ENCODE measurements around the gene MDM2. TPM values are rescaled to one million over a fixed set of nuclear protein-coding genes. Genes with fewer than 3 reads are reported as not detected.

MDM2 gene
- polyA plus RNA-seq (2011; rRNA removed) (96.4 and 108 TPM in 2 replicates), polyA plus RNA-seq (2017; fragmentation: RNase III; extraction: RNeasy Plus Mini Kit Qiagen cat#74134 plus additional on column Dnase treatment) (40.3 to 48.6 TPM (median 48.2 TPM) in 3 replicates), polyA minus RNA-seq (2011; rRNA and poly(A)+ RNA removed) (117 and 151 TPM in 2 replicates)
- 7.8 and 10.3 TPM in 2 replicates for polyA plus RNA-seq (2012; cell fraction: cytosol; rRNA removed)
- 6.8 and 15.5 TPM in 2 replicates for polyA plus RNA-seq (2012; cell fraction: nucleus; rRNA removed)

DNA sequence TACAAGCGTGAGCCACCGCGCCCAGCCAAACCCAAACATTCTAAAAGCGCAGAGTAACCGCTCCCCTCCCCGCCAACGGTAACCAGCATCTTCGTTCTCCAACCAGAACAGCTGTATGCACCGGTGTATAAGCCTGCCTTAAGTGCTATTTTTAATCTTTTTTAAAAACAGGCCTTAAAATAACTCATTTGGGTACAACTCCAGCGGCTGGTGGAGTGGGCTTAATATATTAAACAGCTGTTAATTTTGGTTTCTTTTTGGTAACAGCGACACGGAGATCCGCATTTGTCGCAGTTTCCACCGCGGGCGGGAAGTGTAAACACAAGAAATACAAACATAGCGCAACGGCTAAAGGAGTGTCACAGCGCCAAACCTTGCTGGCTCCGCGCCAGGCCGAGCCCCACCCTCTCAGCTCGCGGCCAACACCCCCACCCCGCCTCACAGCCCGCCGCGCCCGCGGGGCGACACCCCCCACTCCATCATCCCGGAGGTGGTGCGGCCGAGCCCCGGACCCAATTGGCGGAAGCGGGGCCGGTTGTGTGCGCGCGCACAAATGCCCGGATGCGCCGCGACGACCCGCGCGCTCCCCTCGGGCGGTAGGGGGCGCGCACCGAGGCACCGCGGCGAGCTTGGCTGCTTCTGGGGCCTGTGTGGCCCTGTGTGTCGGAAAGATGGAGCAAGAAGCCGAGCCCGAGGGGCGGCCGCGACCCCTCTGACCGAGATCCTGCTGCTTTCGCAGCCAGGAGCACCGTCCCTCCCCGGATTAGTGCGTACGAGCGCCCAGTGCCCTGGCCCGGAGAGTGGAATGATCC is at the start of gene MDM2:
Gene MDM2 (plus strand): TSS at position 602 of the 812 bp plus-strand sequence. CDS start 301 bp downstream, outside the sequence.
- Histone ChIP-seq H3K4me2 (peak within 1 kb of the TSS; percentile 76), H3K9me3 (no peaks in the 10 kb centered on the region), H3K4me1 (peaks cover 28% of the 10 kb centered on the region), H3K4me3 (peak within 1 kb of the TSS; percentile 88), H3K27ac (peak within 1 kb of the TSS; percentile 97)
- ChIA-PET POLR2A (interaction anchor here (0.9 to 2.7 kb wide), 10 partner anchors 10 to 476 kb away, joined by 3 to 45 read pairs (median 4); partner anchors contain the start of genes NUP107 and SLC35E3), CTCF (interaction anchor here (0.6 to 2.9 kb wide), 15 partner anchors 9 to 350 kb away, joined by 3 to 19 read pairs (median 5); partner anchors contain the start of gene SLC35E3)
- WGBS (ENCODE audit: missing lambda C conversion rate) = under 1% methylated on average over 33 of the region's 72 CpGs
- FAIRE-seq = no peak
- DNase-seq (ENCODE audit: low read depth in 1 of 2, low spot score in 1 of 2) = peak; percentile 96 to 97
- ATAC-seq = peak; percentile 87 to 91
- TF ChIP-seq NPAS2 (CRISPR knock-in tag; IDR thresholded peaks at IDR 0.05; ENCODE audit: borderline replicate concordance) (no peak), FOSB (CRISPR knock-in tag; IDR thresholded peaks at IDR 0.05) (peak; percentile 53; the same call in 1 of the 2 replicates), HOXA7 (CRISPR knock-in tag; IDR thresholded peaks at IDR 0.05) (no peak), RNF2 (IDR thresholded peaks at IDR 0.05; ENCODE audit: borderline replicate concordance, low read depth) (no peak), NFE2L2 (conservative IDR thresholded peaks at IDR 0.05; ENCODE audit: low read length) (no peak), PHF8 (IDR thresholded peaks at IDR 0.05; ENCODE audit: borderline replicate concordance, low read depth) (peak; percentile 77), ZNF302 (CRISPR knock-in tag; IDR thresholded peaks at IDR 0.05) (no peak), ZFP36 (IDR thresholded peaks at IDR 0.05; ENCODE audit: borderline replicate concordance, partially characterized antibody) (no peak), POLR2A (IDR thresholded peaks at IDR 0.05; ENCODE audit: low read length) (peak; percentile 66), EHMT2 (IDR thresholded peaks at IDR 0.05; ENCODE audit: low read depth) (no peak), KDM5A (IDR thresholded peaks at IDR 0.05) (no peak), RFX5 (IDR thresholded peaks at IDR 0.05) (0 out of 2 replicates have a peak, but pooled peaks have one; percentile 25), TP53 (CRISPR knock-in tag; IDR thresholded peaks at IDR 0.05) (0 out of 2 replicates have a peak, but pooled peaks have one; percentile 49), ZC3H11A (IDR thresholded peaks at IDR 0.05) (no peak), EHF (CRISPR knock-in tag; IDR thresholded peaks at IDR 0.05) (0 out of 2 replicates have a peak, but pooled peaks have one; percentile 45), FOXS1 (CRISPR knock-in tag; IDR thresholded peaks at IDR 0.05) (0 out of 2 replicates have a peak, but pooled peaks have one; percentile 35), GATA3 (IDR thresholded peaks at IDR 0.05; ENCODE audit: borderline replicate concordance) (peak; percentile 56), HEYL (CRISPR knock-in tag; IDR thresholded peaks at IDR 0.05) (no peak), MAZ (IDR thresholded peaks at IDR 0.05; ENCODE audit: borderline replicate concordance, low read depth, low read length) (peak; percentile 87), CBX2 (IDR thresholded peaks at IDR 0.05; ENCODE audit: borderline replicate concordance, low read depth) (no peak), HOXB5 (CRISPR knock-in tag; IDR thresholded peaks at IDR 0.05) (no peak; the same call in 1 of the 2 replicates), JUN (IDR thresholded peaks at IDR 0.05) (peak; percentile 9 to 62; a peak in 2 of 5 replicates)
- TF ChIP-seq, protein P1, sequence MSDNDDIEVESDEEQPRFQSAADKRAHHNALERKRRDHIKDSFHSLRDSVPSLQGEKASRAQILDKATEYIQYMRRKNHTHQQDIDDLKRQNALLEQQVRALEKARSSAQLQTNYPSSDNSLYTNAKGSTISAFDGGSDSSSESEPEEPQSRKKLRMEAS (IDR thresholded peaks at IDR 0.05) = peak; percentile 48
- TF ChIP-seq, protein P2, sequence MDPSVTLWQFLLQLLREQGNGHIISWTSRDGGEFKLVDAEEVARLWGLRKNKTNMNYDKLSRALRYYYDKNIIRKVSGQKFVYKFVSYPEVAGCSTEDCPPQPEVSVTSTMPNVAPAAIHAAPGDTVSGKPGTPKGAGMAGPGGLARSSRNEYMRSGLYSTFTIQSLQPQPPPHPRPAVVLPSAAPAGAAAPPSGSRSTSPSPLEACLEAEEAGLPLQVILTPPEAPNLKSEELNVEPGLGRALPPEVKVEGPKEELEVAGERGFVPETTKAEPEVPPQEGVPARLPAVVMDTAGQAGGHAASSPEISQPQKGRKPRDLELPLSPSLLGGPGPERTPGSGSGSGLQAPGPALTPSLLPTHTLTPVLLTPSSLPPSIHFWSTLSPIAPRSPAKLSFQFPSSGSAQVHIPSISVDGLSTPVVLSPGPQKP (IDR thresholded peaks at IDR 0.05; ENCODE audit: low read depth, low read length) = no peak
- TF ChIP-seq, protein P3, sequence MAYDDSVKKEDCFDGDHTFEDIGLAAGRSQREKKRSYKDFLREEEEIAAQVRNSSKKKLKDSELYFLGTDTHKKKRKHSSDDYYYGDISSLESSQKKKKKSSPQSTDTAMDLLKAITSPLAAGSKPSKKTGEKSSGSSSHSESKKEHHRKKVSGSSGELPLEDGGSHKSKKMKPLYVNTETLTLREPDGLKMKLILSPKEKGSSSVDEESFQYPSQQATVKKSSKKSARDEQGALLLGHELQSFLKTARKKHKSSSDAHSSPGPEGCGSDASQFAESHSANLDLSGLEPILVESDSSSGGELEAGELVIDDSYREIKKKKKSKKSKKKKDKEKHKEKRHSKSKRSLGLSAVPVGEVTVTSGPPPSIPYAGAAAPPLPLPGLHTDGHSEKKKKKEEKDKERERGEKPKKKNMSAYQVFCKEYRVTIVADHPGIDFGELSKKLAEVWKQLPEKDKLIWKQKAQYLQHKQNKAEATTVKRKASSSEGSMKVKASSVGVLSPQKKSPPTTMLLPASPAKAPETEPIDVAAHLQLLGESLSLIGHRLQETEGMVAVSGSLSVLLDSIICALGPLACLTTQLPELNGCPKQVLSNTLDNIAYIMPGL (CRISPR knock-in tag; IDR thresholded peaks at IDR 0.05; ENCODE audit: borderline replicate concordance) = peak; percentile 95
- TF ChIP-seq, protein P4, sequence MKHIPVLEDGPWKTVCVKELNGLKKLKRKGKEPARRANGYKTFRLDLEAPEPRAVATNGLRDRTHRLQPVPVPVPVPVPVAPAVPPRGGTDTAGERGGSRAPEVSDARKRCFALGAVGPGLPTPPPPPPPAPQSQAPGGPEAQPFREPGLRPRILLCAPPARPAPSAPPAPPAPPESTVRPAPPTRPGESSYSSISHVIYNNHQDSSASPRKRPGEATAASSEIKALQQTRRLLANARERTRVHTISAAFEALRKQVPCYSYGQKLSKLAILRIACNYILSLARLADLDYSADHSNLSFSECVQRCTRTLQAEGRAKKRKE (CRISPR knock-in tag; IDR thresholded peaks at IDR 0.05; ENCODE audit: low read depth) = 0 out of 2 replicates have a peak, but pooled peaks have one; percentile 55
- TF ChIP-seq, protein P5, sequence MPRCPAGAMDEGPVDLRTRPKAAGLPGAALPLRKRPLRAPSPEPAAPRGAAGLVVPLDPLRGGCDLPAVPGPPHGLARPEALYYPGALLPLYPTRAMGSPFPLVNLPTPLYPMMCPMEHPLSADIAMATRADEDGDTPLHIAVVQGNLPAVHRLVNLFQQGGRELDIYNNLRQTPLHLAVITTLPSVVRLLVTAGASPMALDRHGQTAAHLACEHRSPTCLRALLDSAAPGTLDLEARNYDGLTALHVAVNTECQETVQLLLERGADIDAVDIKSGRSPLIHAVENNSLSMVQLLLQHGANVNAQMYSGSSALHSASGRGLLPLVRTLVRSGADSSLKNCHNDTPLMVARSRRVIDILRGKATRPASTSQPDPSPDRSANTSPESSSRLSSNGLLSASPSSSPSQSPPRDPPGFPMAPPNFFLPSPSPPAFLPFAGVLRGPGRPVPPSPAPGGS (IDR thresholded peaks at IDR 0.05) = peak; percentile 91
- TF ChIP-seq, protein P6, sequence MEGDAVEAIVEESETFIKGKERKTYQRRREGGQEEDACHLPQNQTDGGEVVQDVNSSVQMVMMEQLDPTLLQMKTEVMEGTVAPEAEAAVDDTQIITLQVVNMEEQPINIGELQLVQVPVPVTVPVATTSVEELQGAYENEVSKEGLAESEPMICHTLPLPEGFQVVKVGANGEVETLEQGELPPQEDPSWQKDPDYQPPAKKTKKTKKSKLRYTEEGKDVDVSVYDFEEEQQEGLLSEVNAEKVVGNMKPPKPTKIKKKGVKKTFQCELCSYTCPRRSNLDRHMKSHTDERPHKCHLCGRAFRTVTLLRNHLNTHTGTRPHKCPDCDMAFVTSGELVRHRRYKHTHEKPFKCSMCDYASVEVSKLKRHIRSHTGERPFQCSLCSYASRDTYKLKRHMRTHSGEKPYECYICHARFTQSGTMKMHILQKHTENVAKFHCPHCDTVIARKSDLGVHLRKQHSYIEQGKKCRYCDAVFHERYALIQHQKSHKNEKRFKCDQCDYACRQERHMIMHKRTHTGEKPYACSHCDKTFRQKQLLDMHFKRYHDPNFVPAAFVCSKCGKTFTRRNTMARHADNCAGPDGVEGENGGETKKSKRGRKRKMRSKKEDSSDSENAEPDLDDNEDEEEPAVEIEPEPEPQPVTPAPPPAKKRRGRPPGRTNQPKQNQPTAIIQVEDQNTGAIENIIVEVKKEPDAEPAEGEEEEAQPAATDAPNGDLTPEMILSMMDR (IDR thresholded peaks at IDR 0.05) = peak; percentile 67
